NCI-H2171 treated with DMSO at 0.1 percent for 48 hours (cell line): ENCODE results near the gene TRMT5.

Experiments
- DNase-seq: peaks from one replicate; lab custom pipeline; 2025; lab: John Stamatoyannopoulos, UW

TRMT5 gene

GRCh38 chr14:60964904-60965303 lies 16.0 kb downstream of the TRMT5 start:
- no peak for DNase-seq

GRCh38 chr14:60963761-60964160 lies 17.1 kb downstream of the TRMT5 start:
- DNase-seq: no peak

DNA sequence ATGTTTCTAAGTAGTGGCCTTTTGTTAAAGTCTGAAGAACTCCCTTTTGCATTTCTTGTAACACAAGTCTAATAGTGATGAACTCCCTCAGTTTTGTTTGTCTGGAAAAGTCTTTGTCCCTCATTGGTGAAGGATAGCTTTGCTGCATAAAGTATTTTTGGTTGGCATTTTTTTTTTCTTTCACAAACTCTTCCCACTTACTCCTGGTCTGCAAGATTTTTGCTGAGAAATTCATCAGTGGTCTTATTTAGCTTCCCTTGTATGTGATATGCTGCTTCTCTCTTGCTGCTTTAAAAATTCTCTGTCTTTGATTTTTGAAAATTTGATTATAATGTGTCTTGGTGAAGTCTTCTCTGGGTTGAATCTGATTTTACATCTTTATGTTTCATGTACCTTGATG lies 22.7 kb downstream of the TRMT5 start:
- no peak for DNase-seq

DNA sequence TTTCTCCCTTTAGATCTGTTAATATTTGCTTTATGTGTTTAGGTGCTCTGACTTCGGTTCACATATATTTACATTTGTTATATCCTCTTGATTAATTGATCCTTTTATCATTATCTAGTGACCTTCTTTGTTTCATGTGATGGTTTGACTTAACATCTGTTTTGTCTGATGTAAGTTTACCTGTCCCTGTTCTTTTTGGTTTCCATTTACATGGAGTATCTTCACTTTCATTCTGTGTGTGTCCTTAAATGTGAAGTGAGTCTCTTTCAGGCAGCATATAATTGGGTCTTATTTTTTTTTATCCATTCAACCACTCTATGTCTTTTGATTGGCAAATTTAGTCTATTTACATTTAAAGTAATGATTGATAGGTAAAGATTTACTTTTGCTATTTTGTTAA lies 24.2 kb downstream of the TRMT5 start:
- no peak for DNase-seq

- DNase-seq: no peak
These were observed 24.7 kb downstream of the TRMT5 start for GRCh38 chr14:60956202-60956601.

GRCh38 chr14:60951776-60952435 lies 29.0 kb downstream of the TRMT5 start:
- DNase-seq: no peak

GRCh38 chr14:60946773-60947172 lies 34.1 kb downstream of the TRMT5 start:
- DNase-seq: no peak

- DNase-seq: no peak
These were observed 34.9 kb downstream of the TRMT5 start for GRCh38 chr14:60945984-60946383.

DNA sequence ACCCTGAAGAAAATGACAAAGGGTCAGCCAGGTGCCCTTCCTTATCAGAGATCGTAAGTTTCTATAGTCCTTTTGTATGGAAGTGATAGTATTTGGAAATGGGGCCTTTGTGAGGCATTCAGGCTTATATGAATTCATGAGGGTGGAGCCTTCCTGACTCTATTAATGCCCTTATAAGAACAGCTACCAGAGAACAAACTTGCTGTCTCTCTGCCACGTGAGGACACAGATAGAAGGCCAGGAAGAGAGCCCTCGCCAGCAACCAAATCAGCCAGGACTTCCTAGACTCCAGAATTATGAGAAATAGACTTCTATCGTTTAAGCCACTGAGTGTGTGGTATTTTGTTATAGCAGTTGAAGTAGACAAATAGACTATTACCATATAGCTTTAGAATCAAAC lies 36.7 kb downstream of the TRMT5 start:
- DNase-seq: no peak

DNA sequence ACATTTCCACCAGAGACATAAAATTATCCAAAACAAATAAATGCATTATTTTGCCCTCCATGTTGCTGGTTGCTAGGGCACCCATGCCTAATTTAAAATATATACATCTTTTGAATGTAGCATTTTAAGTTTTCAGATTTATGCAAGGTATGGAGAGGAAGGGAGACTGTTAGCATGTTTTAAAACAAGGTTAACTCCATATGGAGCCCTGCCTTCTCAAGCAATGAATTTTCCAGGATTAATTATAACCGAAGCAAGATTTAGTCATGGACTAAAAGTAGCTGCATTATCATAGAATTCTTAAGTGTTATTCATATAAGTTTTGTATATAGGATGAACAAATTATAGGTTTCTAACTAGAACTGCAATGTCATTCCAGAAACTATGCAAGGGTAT lies 37.2 kb downstream of the TRMT5 start:
- DNase-seq: no peak

DNA sequence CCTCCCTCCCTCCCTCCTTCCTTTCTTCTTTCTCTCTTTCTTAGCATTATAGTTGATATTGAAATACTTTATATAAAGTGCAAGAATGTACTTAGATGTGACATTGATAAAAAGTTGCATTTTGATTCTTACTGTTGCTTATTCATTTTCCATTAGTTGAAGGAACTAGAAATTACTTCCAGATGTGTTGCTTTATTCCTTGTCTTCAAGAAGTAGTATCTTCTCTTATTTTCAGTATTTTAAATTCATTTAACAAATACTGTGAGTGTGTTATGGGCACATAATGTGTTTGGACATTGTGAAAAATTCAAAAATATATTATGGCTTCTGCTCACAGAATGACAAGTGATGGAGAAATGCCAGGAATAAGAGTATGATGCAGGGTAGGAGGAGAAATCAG lies 45.6 kb downstream of the TRMT5 start:
- no peak for DNase-seq

DNA sequence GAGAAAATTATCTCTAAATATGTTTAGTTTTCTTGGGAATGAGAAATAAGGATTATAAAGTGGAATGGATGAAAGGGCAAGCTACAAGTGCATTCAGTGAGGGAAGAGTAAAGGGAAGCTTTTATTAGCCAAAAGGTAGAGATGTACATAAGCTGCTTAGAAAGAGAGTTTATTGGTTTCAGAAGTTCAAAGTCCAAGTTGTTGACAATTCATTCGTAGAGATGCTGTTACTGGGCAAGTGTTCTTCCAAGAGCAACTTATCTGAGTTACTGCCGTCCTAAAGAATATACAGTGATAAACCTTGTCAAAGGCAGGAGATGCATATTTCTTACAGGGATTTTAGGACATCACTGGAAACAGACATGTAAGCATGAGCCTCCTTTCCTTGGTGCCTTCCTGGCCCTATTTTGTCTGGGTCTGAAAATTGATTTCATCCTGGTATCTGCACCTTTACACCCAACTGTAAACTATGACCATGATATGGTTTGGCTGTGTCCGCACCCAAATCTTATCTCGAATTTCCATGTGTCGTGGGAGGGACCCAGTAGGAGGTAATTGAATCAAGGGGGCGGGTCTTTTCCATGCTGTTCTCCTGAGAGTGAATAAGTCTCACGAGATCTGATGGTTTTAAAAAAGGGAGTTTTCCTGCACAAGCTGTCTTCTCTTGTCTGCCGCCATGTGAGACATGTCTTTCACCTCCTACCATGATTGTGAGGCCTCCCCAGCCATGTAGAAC lies 46.8 kb downstream of the TRMT5 start:
- DNase-seq: no peak

GRCh38 chr14:60931218-60931617 lies 49.7 kb downstream of the TRMT5 start:
- DNase-seq: peak; percentile 68

GRCh38 chr14:60926002-60926401 lies 54.9 kb downstream of the TRMT5 start:
- DNase-seq: no peak

DNA sequence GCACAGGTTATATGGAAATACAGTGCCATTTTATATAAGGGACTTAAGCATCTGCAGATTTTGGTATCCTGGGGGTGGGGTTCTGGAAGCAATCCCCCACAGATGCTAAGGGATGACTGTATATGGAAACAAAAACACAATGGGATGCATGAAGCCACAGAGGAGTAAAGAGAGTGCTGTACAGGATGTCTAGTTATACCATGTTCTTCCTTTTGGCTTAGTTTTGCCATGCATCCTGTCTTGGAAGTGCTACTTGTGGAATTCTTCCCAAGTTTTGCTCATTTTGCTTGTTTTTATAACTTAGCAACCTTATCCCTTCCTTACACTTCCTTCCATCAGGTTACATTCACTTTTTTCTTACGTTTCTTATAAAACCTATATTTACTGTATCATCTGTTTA lies 55.6 kb downstream of the TRMT5 start:
- DNase-seq: no peak

DNA sequence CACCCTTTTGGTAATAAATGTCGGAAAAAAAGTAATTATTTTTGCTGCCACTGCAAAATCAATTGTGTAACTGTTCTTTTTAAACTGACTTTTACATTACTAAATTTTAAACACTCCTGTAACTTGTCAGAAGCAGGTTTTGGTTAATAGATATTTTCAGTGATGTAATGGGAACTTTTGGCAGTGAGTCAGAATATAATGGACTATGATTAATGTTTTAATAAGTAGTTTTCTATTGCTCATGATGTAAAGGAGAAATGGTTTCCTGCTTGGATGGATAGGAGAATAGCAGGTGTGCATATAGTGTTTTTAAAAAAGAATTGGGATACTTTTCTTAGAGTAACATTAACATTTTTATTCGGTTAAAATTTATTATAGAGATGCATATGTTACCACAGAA lies 58.8 kb downstream of the TRMT5 start:
- no peak for DNase-seq
